Esophagus squamous epithelium (tissue), 5 donors: Measurements from ENCODE around the gene BRD1. TPM values are rescaled to one million over a fixed set of nuclear protein-coding genes. Genes with fewer than 3 reads are reported as not detected.

Source experiments
- DNase-seq: peaks from one replicate; lab custom pipeline; 2025; lab: John Stamatoyannopoulos, UW
- H3K27ac ChIP-seq, 4 donors: fragments of 200-600 bp; sonication (generic); one replicate each; pipeline ENCODE4 v1.5.1; 2016 to 2019; ENCODE audit warnings: mild to moderate bottlenecking in 1 of 4
- H3K27me3 ChIP-seq, 4 donors: fragments of 200-600 bp; sonication (generic); 1 replicate in 3 of 4; 2 replicates in 1 of 4; pipeline versions ENCODE4 v1.5.1 to v1.6.0; 2017 to 2021; ENCODE audit warnings: antibody characterized with exemption in 1 of 4
- H3K36me3 ChIP-seq, 3 donors: fragments of 200-600 bp; sonication (generic); one replicate each; pipeline ENCODE4 v1.5.1; 2016 to 2019
- H3K4me1 ChIP-seq, 3 donors: fragments of 200-600 bp; sonication (generic); one replicate each; pipeline ENCODE4 v1.5.1; 2017 to 2019
- H3K4me3 ChIP-seq, 4 donors: fragments of 200-600 bp; sonication (generic); 1 replicate in 3 of 4; 2 replicates in 1 of 4; pipeline ENCODE4 v1.5.1; 2016 to 2019; ENCODE audit warnings: mild to moderate bottlenecking in 2 of 4, moderate library complexity in 1 of 4
- H3K9me3 ChIP-seq, 3 donors: fragments of 200-600 bp; sonication (generic); one replicate each; pipeline ENCODE4 v1.5.1; 2016 to 2019
- POLR2A ChIP-seq, 4 donors: fragments of 450-650 bp; IDR thresholded peaks; one replicate each; pipeline ENCODE4 v1.6.1; 2017; ENCODE audit warnings: antibody characterized with exemption in 4 of 4, mild to moderate bottlenecking in 4 of 4, moderate library complexity in 3 of 4
- WGBS, 2 donors: methylation state at CpG; one replicate each; pipeline ENCODE4 v1.1.5; 2018; 5-methylcytosine and 5-hydroxymethylcytosine counted together
- intact Hi-C: fragments of 100-400 bp; cut with DNase I; formaldehyde crosslinking; loops from one replicate; pipeline ENCODE4 v1.15.0; 2022
- total RNA-seq, 4 donors: library from RNA; depleted of rRNA; stranded (reverse); fragments of >200 nt; gene quantifications; one replicate each; pipeline ENCODE4 v1.1.0, GENCODE V29; 2016
- TF ChIP-seq, protein P1 (sequence below), 6 experiments: fragments of 450-650 bp in 4 of 6; fragments of 200-600 bp in 2 of 6; sonication (generic) in 2 of 6; IDR thresholded peaks; one replicate each; pipeline ENCODE4 v1.5.1; 2016 to 2019; ENCODE audit warnings: antibody characterized with exemption in 6 of 6, mild to moderate bottlenecking in 4 of 6, moderate library complexity in 4 of 6
- donor health status: DM: yes; HTN: yes; CAD: no.

BRD1 gene
- total RNA-seq, 4 donors from 2014 or later: 17.8 to 37.4 (median 29.9) TPM

DNA sequence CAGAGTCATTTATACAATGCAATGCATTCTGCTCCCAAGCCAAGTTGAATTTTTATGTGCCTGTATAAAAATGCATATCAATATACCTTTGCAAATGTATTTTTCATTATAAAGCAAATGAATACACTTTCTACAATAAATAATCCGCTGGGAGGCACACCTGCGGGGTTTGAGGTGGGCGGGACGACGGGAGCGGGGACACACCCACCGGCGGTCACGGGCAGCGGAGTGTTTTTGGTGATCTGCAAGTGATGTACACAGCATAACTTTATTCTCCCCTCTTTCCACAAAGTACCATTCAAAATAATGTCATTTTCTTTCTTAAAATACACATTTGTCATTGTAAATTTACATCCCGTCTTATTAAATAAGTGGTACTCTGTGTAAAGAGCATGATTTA is 54.1 kb downstream of the BRD1 start:
- TF ChIP-seq, protein P1, sequence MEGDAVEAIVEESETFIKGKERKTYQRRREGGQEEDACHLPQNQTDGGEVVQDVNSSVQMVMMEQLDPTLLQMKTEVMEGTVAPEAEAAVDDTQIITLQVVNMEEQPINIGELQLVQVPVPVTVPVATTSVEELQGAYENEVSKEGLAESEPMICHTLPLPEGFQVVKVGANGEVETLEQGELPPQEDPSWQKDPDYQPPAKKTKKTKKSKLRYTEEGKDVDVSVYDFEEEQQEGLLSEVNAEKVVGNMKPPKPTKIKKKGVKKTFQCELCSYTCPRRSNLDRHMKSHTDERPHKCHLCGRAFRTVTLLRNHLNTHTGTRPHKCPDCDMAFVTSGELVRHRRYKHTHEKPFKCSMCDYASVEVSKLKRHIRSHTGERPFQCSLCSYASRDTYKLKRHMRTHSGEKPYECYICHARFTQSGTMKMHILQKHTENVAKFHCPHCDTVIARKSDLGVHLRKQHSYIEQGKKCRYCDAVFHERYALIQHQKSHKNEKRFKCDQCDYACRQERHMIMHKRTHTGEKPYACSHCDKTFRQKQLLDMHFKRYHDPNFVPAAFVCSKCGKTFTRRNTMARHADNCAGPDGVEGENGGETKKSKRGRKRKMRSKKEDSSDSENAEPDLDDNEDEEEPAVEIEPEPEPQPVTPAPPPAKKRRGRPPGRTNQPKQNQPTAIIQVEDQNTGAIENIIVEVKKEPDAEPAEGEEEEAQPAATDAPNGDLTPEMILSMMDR (IDR thresholded peaks at IDR 0.05): no peak
- TF ChIP-seq POLR2A (IDR thresholded peaks at IDR 0.05): no peak
- Histone ChIP-seq H3K36me3 (peaks cover 24 to 76% (median 26%) of the 10 kb centered on the region in 3 donors), H3K27me3 (no peaks in the 10 kb centered on the region), H3K4me3 (no peak overlapping the region), H3K27ac (no peak overlapping the region), H3K4me1 (peaks cover 0 to 34% (median 12%) of the 10 kb centered on the region in 3 donors), H3K9me3 (no peaks in the 10 kb centered on the region)
- intact Hi-C loops: loop anchor here (10.0 kb wide), 1 partner anchor 261 kb away; no protein-coding TSS in a partner anchor
- 86 to 93% methylated on average over 11 of the region's 11 CpGs for WGBS, 2 donors
- DNase-seq: no peak

DNA sequence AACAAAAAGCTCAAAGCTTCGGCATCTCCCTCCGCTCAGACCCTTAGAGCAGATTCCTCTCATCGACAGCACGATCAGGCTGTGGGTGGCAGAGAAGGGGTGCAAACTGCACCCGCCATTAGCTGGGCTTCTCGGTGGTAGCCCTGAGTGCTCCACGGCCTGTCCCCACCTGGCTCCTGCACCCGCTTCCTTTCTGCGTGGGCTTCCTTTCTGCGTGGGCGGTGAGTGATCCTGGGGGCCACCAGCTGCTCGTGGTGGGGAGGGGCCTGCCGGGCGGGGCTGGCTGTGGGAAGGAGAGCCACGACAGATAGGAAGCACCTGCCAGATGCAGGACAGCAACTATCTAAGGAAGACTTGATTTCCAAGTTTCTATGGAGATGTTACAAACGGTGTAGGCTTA is 55.0 kb downstream of the BRD1 start:
- DNase-seq: no peak
- Histone ChIP-seq H3K9me3 (no peaks in the 10 kb centered on the region), H3K27ac (no peak overlapping the region), H3K36me3 (peaks cover 24 to 69% (median 26%) of the 10 kb centered on the region in 3 donors), H3K4me1 (peaks cover 0 to 27% (median 9%) of the 10 kb centered on the region in 3 donors), H3K4me3 (no peak overlapping the region), H3K27me3 (no peaks in the 10 kb centered on the region)
- TF ChIP-seq, protein P1 (IDR thresholded peaks at IDR 0.05): no peak
- no peak for TF ChIP-seq POLR2A (IDR thresholded peaks at IDR 0.05)
- 62 to 79% methylated on average over 4 to 13 of the region's 16 CpGs for WGBS, 2 donors
- intact Hi-C loops: loop anchor here (10.0 kb wide), 1 partner anchor 262 kb away; no protein-coding TSS in a partner anchor

DNA sequence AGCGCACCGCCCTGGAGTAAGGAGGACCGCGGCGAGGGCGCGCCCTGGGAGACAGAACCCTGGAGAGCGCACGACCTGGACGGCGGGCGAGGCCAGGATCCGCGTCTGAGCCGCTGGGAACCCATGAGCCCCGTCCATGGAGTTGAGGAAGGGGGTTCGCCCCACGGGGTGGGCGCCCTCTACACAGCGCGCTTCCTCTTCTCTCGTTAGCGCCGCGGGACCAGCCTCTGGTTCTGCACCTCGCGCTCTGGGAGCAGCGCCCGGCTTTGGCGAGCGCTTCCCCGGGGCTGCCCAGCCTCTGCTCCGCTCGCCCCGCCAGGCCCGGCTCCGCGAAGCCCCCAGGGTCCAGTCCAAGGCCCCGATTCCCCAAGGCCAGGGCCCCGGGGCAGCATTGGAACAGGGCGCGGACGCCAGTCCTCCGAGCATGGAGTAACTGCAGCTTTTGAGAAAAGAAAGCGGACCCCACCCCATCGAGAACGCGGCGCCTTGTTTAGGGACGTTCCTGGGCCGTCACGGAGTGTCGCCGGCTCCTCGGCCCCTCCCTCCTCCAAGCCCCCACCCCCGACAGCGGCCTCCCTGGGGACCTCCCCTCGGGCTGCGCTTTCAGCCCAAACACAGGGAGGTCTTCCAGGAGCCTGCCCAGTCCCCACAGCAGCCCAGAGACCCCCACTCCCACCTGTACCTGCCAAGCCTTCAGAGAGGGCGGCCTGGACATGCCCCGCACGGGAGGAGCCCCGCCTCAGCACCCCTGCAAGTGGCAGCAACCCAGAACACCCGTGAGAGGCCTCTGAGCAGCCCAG is 56.2 kb downstream of the BRD1 start:
- Histone ChIP-seq H3K4me1 (peaks cover 0 to 15% (median 2%) of the 10 kb centered on the region in 3 donors), H3K27ac (no peak overlapping the region), H3K27me3 (no peaks in the 10 kb centered on the region), H3K9me3 (peaks cover 0 to 8% (median 7%) of the 10 kb centered on the region in 3 donors), H3K36me3 (peaks cover 17 to 57% (median 20%) of the 10 kb centered on the region in 3 donors), H3K4me3 (no peak overlapping the region)
- intact Hi-C loops: loop anchor here (10.0 kb wide), 1 partner anchor 263 kb away; no protein-coding TSS in a partner anchor
- no peak for DNase-seq
- WGBS, 2 donors: no CpG with 5 or more reads among the region's 64 CpGs
- no peak for TF ChIP-seq POLR2A (IDR thresholded peaks at IDR 0.05)
- TF ChIP-seq, protein P1 (IDR thresholded peaks at IDR 0.05): no peak

DNA sequence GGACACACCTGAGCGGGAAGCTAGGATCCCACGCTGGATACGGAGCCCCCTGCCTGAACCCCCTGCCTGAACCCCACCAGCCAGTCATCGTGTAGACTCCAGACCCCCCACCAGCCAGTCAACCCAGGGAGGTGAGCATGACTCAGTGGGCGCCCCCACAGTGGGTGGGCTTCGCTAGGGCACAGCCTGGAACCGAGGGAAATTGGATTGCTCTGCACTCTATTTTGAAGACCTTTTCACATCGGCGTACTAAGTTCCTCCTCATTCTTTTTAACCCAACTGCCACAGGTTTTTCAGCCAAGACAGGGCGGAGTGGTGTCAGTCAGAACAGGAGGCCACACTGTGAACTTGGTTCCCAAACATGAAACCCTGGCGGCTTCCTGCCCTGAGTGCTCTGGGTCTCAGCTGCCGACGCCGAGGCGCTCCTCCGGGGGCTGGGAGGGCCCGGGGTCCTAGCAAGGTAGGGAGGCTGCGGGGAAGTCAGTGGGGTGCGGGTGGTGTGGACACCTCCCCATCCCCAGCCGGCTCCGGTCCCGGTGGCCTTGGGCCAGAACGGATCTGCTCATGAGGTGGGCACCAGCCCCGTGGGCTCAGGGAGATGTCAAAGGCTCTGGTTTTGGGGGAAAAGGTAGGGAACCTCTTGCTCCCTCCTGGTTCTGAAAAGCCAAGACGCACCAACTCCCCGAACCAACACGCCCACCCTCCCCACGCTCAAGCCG is 57.0 kb downstream of the BRD1 start:
- peaks cover 12 to 49% (median 19%) of the 10 kb centered on the region in 3 donors for H3K36me3 ChIP-seq
- peaks cover 0 to 13% (median 0%) of the 10 kb centered on the region in 3 donors for H3K4me1 ChIP-seq
- no peak for TF ChIP-seq POLR2A (IDR thresholded peaks at IDR 0.05)
- TF ChIP-seq, protein P1 (IDR thresholded peaks at IDR 0.05): no peak
- peaks cover 0 to 15% (median 8%) of the 10 kb centered on the region in 3 donors for H3K9me3 ChIP-seq
- intact Hi-C loops: loop anchor here (10.0 kb wide), 1 partner anchor 264 kb away; no protein-coding TSS in a partner anchor
- DNase-seq: no peak
- no peaks in the 10 kb centered on the region for H3K27me3 ChIP-seq
- WGBS, 2 donors: 71 to 100% methylated on average over 1 to 10 of the region's 29 CpGs
- H3K27ac ChIP-seq: no peak overlapping the region
- H3K4me3 ChIP-seq: no peak overlapping the region
